Gastroesophageal sphincter (tissue), 4 donors: ENCODE data around the gene CNOT10. TPM values are rescaled to one million over a fixed set of nuclear protein-coding genes. Genes with fewer than 3 reads are reported as not detected.
"Not testable (repeated sequence)": the region's sequence is repeated elsewhere in the genome, so short reads cannot be mapped to it uniquely, and the experiment has no call there.

Source experiments
- ATAC-seq: fragments of 150-250 bp; one replicate; pipeline ENCODE4 v1.9.1; 2016; ENCODE audit warnings: mild to moderate bottlenecking, moderate library complexity
- H3K27ac ChIP-seq, 4 donors: fragments of 200-600 bp; sonication (generic) in 3 of 4; 1 replicate in 3 of 4; 2 replicates in 1 of 4; pipeline ENCODE4 v1.5.1; 2016 to 2019
- H3K27me3 ChIP-seq: fragments of 200-600 bp; sonication (generic); one replicate; pipeline ENCODE4 v1.5.1; 2019
- H3K36me3 ChIP-seq, 2 donors: fragments of 200-600 bp; sonication (generic); one replicate each; pipeline ENCODE4 v1.5.1; 2019; ENCODE audit warnings: control low read depth in 1 of 2
- H3K4me1 ChIP-seq, 3 donors: fragments of 200-600 bp; sonication (generic); 1 replicate in 2 of 3; 2 replicates in 1 of 3; pipeline ENCODE4 v1.5.1; 2016 to 2019; ENCODE audit warnings: control low read depth in 2 of 3
- H3K4me3 ChIP-seq, 2 donors: fragments of 200-600 bp; sonication (generic); one replicate each; pipeline ENCODE4 v1.5.1; 2019; ENCODE audit warnings: mild to moderate bottlenecking in 1 of 2, moderate library complexity in 1 of 2
- H3K9me3 ChIP-seq, 3 donors: fragments of 200-600 bp; sonication (generic); one replicate each; pipeline ENCODE4 v1.5.1; 2017 to 2019; ENCODE audit warnings: control low read depth in 2 of 3
- EP300 ChIP-seq: sonication (generic); formaldehyde crosslinking; IDR thresholded peaks from one replicate; pipeline ENCODE4 v1.6.1; 2017; ENCODE audit warnings: antibody characterized with exemption, mild to moderate bottlenecking
- POLR2A ChIP-seq, 2 donors: fragments of 450-650 bp; IDR thresholded peaks; one replicate each; pipeline ENCODE4 v1.6.1; 2017; ENCODE audit warnings: antibody characterized with exemption in 2 of 2, mild to moderate bottlenecking in 2 of 2, moderate library complexity in 1 of 2
- POLR2AphosphoS5 ChIP-seq: sonication (generic); formaldehyde crosslinking; IDR thresholded peaks from one replicate; pipeline ENCODE4 v1.6.1; 2017; ENCODE audit warnings: antibody characterized with exemption
- WGBS, 2 donors: methylation state at CpG; one replicate each; pipeline ENCODE4 v1.1.5; 2018; ENCODE audit warnings: low coverage in 1 of 2; 5-methylcytosine and 5-hydroxymethylcytosine counted together
- total RNA-seq, 4 donors: library from RNA; depleted of rRNA; stranded (reverse); fragments of >200 nt; gene quantifications; one replicate each; pipeline ENCODE4 v1.1.0, GENCODE V29; 2016
- TF ChIP-seq, protein P1 (sequence below), 4 experiments: fragments of 200-600 bp in 2 of 4; fragments of 450-650 bp in 2 of 4; sonication (generic) in 1 of 4; IDR thresholded peaks; one replicate each; pipeline ENCODE4 v1.5.1; 2017 to 2019; ENCODE audit warnings: antibody characterized with exemption in 4 of 4, mild to moderate bottlenecking in 2 of 4, moderate library complexity in 2 of 4

The CNOT10 gene
- total RNA-seq, 4 donors from 2014 or later: 11.8 to 18.7 (median 15.1) TPM

- H3K36me3 ChIP-seq: peaks cover 0 to 23% of the 10 kb centered on the region in 2 donors
- TF ChIP-seq EP300 (no peak), POLR2AphosphoS5 (no peak), POLR2A (IDR thresholded peaks at IDR 0.05) (no peak)
- TF ChIP-seq, protein P1, sequence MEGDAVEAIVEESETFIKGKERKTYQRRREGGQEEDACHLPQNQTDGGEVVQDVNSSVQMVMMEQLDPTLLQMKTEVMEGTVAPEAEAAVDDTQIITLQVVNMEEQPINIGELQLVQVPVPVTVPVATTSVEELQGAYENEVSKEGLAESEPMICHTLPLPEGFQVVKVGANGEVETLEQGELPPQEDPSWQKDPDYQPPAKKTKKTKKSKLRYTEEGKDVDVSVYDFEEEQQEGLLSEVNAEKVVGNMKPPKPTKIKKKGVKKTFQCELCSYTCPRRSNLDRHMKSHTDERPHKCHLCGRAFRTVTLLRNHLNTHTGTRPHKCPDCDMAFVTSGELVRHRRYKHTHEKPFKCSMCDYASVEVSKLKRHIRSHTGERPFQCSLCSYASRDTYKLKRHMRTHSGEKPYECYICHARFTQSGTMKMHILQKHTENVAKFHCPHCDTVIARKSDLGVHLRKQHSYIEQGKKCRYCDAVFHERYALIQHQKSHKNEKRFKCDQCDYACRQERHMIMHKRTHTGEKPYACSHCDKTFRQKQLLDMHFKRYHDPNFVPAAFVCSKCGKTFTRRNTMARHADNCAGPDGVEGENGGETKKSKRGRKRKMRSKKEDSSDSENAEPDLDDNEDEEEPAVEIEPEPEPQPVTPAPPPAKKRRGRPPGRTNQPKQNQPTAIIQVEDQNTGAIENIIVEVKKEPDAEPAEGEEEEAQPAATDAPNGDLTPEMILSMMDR (IDR thresholded peaks at IDR 0.05): no peak
- no peaks in the 10 kb centered on the region for H3K9me3 ChIP-seq
- no peak overlapping the region for H3K4me3 ChIP-seq
- no peak overlapping the region for H3K27ac ChIP-seq
- H3K27me3 ChIP-seq: no peaks in the 10 kb centered on the region
- WGBS, 2 donors: 91 to 100% methylated on average over 4 of the region's 4 CpGs
- no peak for ATAC-seq
- peaks cover 0 to 16% (median 5%) of the 10 kb centered on the region in 3 donors for H3K4me1 ChIP-seq
Observed at GRCh38 chr3:32778389-32778788, 93.4 kb downstream of the CNOT10 start.

GRCh38 chr3:32780071-32780734 lies 95.2 kb downstream of the CNOT10 start:
- H3K9me3 ChIP-seq: no peaks in the 10 kb centered on the region
- 87 to 100% methylated on average over 2 to 3 of the region's 10 CpGs for WGBS, 2 donors
- peak overlapping the region in 1 of 2 donors; percentile 61 for H3K4me3 ChIP-seq
- TF ChIP-seq POLR2AphosphoS5: no peak
- TF ChIP-seq POLR2A (IDR thresholded peaks at IDR 0.05): no peak
- TF ChIP-seq, protein P1 (IDR thresholded peaks at IDR 0.05): no peak
- no peak for TF ChIP-seq EP300
- H3K27me3 ChIP-seq: no peaks in the 10 kb centered on the region
- ATAC-seq: no peak
- H3K4me1 ChIP-seq: peaks cover 0 to 16% (median 5%) of the 10 kb centered on the region in 3 donors
- H3K27ac ChIP-seq: no peak overlapping the region
- H3K36me3 ChIP-seq: peaks cover 0 to 4% of the 10 kb centered on the region in 2 donors

DNA sequence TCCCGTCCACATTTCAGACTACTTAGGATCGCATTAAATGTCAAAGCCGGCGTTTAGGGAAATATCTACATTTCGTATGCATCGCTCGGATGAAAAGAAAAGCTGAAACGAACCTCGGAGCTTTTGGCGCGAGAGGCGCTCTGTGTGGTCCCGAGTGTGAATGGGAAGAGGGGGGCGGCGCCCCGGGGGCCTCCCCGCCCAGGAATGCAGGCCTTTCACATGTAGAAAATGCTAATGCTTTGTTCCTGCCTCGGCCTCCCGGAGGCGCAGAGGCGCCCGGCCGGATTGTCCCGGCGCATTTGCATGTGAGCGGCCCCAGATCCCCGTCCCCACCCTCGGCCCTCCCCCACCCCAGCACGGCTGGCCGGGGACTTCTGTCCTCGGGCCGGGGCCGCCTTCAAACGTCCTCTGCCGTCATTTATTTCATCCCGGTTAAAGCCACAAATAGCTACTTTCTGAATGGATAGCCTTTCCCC lies 95.8 kb downstream of the CNOT10 start:
- ATAC-seq: peak; percentile 17
- Histone ChIP-seq H3K4me1 (peaks cover 0 to 16% (median 5%) of the 10 kb centered on the region in 3 donors), H3K27me3 (no peaks in the 10 kb centered on the region), H3K9me3 (no peaks in the 10 kb centered on the region), H3K4me3 (peak overlapping the region; percentile 45 to 61), H3K27ac (peak overlapping the region in 1 of 4 donors; percentile 44), H3K36me3 (no peaks in the 10 kb centered on the region)
- WGBS, 2 donors: 6 to 13% methylated on average over 3 to 21 of the region's 36 CpGs
- no peak for TF ChIP-seq POLR2A (IDR thresholded peaks at IDR 0.05)
- no peak for TF ChIP-seq EP300
- no peak for TF ChIP-seq POLR2AphosphoS5
- TF ChIP-seq, protein P1 (IDR thresholded peaks at IDR 0.05): no peak

- TF ChIP-seq, protein P1 (IDR thresholded peaks at IDR 0.05): peak in 3 of 4 experiments; percentile 61 to 88 (median 64)
- TF ChIP-seq EP300: no peak
- 6 to 13% methylated on average over 3 to 17 of the region's 59 CpGs for WGBS, 2 donors
- Histone ChIP-seq H3K4me1 (peaks cover 0 to 16% (median 5%) of the 10 kb centered on the region in 3 donors), H3K27ac (peak overlapping the region in 1 of 4 donors; percentile 44), H3K9me3 (no peaks in the 10 kb centered on the region), H3K27me3 (no peaks in the 10 kb centered on the region), H3K36me3 (no peaks in the 10 kb centered on the region), H3K4me3 (peak overlapping the region; percentile 45 to 61)
- ATAC-seq: peak; percentile 90
Observed at GRCh38 chr3:32781211-32781968, 96.4 kb downstream of the CNOT10 start.

- H3K4me1 ChIP-seq: peaks cover 0 to 16% (median 5%) of the 10 kb centered on the region in 3 donors
- not testable (repeated sequence) for H3K9me3 ChIP-seq, H3K27me3 ChIP-seq, H3K27ac ChIP-seq, H3K4me3 ChIP-seq, H3K36me3 ChIP-seq, ATAC-seq
- 89 to 90% methylated on average over 5 to 9 of the region's 9 CpGs for WGBS, 2 donors
Observed at GRCh38 chr3:32781969-32782270, 96.9 kb downstream of the CNOT10 start.
